Gastrocnemius medialis (tissue), 4 donors: ENCODE results near the gene UNC93B1. TPM values are rescaled to one million over a fixed set of nuclear protein-coding genes. Genes with fewer than 3 reads are reported as not detected.
"Not testable (repeated sequence)": the region's sequence is repeated elsewhere in the genome, so short reads cannot be mapped to it uniquely, and the experiment has no call there.

Experiments used
- ATAC-seq, 2 donors: fragments of 150-250 bp; one replicate each; pipeline ENCODE4 v1.9.1; 2016
- DNase-seq, 2 donors: peaks; one replicate each; pipeline ENCODE4 v3.0.0-alpha.2; 2019
- H3K27ac ChIP-seq, 4 donors: fragments of 200-600 bp; sonication (generic); 1 replicate in 1 of 4; 2 replicates in 3 of 4; pipeline ENCODE4 v1.5.1; 2016 to 2018; ENCODE audit warnings: mild to moderate bottlenecking in 2 of 4, moderate library complexity in 1 of 4
- H3K27me3 ChIP-seq, 3 donors: fragments of 200-600 bp; sonication (generic) in 2 of 3; 1 replicate in 1 of 3; 2 replicates in 2 of 3; pipeline versions ENCODE4 v1.5.1 to v1.6.0; 2016 to 2019; ENCODE audit warnings: mild to moderate bottlenecking in 1 of 3, moderate library complexity in 1 of 3
- H3K36me3 ChIP-seq, 2 donors: fragments of 200-600 bp; sonication (generic) in 1 of 2; one replicate each; pipeline ENCODE4 v1.5.1; 2017 to 2018
- H3K4me1 ChIP-seq, 2 donors: fragments of 200-600 bp; sonication (generic) in 1 of 2; one replicate each; pipeline ENCODE4 v1.5.1; 2016 to 2017; ENCODE audit warnings: mild to moderate bottlenecking in 2 of 2
- H3K4me3 ChIP-seq, 4 donors: fragments of 200-600 bp; sonication (generic) in 3 of 4; 1 replicate in 1 of 4; 2 replicates in 3 of 4; pipeline ENCODE4 v1.5.1; 2016 to 2019; ENCODE audit warnings: mild to moderate bottlenecking in 2 of 4
- H3K9me3 ChIP-seq, 3 donors: fragments of 200-600 bp; sonication (generic) in 2 of 3; 1 replicate in 1 of 3; 2 replicates in 2 of 3; pipeline ENCODE4 v1.5.1; 2016 to 2019
- POLR2A ChIP-seq, 2 donors: fragments of 450-650 bp; IDR thresholded peaks; one replicate each; pipeline ENCODE4 v1.6.1; 2017; ENCODE audit warnings: antibody characterized with exemption in 2 of 2, mild to moderate bottlenecking in 2 of 2, moderate library complexity in 2 of 2
- in situ Hi-C, 4 donors: fragments of 200-750 bp; cut with MboI; loops; one replicate each; pipeline versions ENCODE4 v1.15.0 to v1.8.0; 2017; ENCODE audit warnings: low sequenced_read_pairs in 4 of 4
- intact Hi-C: fragments of 100-400 bp; cut with DNase I; formaldehyde crosslinking; loops from one replicate; pipeline ENCODE4 v1.15.1; 2023; ENCODE audit warnings: low total_unique reads
- total RNA-seq, 4 donors: library from RNA; depleted of rRNA; stranded (reverse); fragments of >200 nt; gene quantifications; one replicate each; pipeline versions ENCODE4 v1.1.0 to v1.2.3, GENCODE V29; 2016
- TF ChIP-seq, protein P1 (sequence below), 5 experiments: fragments of 450-650 bp in 3 of 5; fragments of 200-600 bp in 2 of 5; sonication (generic) in 2 of 5; IDR thresholded peaks in 4 of 5; conservative IDR thresholded peaks in 1 of 5; 1 replicate in 4 of 5; 2 replicates in 1 of 5; pipeline ENCODE4 v1.5.1; 2016 to 2019; ENCODE audit warnings: antibody characterized with exemption in 5 of 5, mild to moderate bottlenecking in 3 of 5, moderate library complexity in 3 of 5

The UNC93B1 gene
- total RNA-seq, 4 donors from 2014 or later: 5.4 to 8.8 (median 6.4) TPM

DNA sequence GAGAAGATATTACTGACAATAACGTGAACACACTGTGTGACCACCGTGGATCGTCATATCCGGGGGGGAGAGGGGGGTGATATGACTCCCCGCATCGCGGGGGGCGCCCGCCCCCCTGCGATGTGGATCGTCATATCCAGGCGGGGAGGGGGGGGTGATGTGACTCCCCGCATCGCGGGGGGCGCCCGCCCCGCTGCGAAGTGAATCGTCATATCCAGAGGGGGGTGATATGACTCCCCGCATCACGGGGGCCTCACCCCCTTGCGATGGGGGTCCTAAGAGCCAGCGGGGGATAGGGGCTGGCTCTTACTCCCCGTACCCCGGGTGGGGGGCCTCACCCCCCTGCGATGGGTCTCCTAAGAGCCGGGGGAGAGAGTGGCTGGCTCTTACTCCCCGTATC is 19.9 kb downstream of the UNC93B1 start:
- no peaks in the 10 kb centered on the region for H3K4me1 ChIP-seq
- H3K9me3 ChIP-seq: no peaks in the 10 kb centered on the region
- ATAC-seq: no peak
- intact Hi-C loops (no loop called here), in situ Hi-C loops (no loop called here)
- TF ChIP-seq POLR2A (IDR thresholded peaks at IDR 0.05): no peak
- TF ChIP-seq, protein P1, sequence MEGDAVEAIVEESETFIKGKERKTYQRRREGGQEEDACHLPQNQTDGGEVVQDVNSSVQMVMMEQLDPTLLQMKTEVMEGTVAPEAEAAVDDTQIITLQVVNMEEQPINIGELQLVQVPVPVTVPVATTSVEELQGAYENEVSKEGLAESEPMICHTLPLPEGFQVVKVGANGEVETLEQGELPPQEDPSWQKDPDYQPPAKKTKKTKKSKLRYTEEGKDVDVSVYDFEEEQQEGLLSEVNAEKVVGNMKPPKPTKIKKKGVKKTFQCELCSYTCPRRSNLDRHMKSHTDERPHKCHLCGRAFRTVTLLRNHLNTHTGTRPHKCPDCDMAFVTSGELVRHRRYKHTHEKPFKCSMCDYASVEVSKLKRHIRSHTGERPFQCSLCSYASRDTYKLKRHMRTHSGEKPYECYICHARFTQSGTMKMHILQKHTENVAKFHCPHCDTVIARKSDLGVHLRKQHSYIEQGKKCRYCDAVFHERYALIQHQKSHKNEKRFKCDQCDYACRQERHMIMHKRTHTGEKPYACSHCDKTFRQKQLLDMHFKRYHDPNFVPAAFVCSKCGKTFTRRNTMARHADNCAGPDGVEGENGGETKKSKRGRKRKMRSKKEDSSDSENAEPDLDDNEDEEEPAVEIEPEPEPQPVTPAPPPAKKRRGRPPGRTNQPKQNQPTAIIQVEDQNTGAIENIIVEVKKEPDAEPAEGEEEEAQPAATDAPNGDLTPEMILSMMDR (IDR thresholded peaks at IDR 0.05 in 4 of 5, conservative IDR thresholded peaks at IDR 0.05 in 1 of 5): no peak
- no peak overlapping the region for H3K27ac ChIP-seq
- no peak for DNase-seq
- H3K36me3 ChIP-seq: no peaks in the 10 kb centered on the region
- no peak overlapping the region for H3K4me3 ChIP-seq
- H3K27me3 ChIP-seq: peaks cover 0 to 2% (median 0%) of the 10 kb centered on the region in 3 donors

DNA sequence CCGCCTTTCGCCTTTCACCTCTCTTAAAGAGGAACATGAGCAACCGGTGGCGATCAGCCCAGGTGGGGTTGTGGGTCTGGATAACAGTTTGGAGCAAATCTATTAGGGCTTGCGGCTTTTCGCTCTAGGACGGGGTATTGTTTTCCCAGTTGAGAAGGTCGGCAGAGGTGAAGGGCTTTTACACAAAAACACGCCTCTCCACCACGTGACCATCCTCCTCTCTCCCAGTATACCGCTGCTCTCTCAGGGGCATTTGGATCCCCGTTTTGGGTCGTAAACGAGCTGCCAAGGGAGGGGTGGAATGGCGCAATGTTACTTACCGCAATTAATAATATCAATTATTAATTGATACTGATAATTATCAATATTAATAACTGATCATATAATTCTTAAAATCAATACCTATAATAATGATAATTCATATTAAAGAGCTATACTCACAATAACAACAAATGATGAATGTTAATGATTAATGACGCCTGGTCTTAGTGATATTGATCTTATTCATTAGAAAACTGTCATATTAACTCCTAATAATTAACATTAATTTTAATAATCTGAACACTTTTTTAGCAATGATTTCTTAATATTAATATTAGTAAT is 21.5 kb downstream of the UNC93B1 start:
- H3K4me3 ChIP-seq, H3K27me3 ChIP-seq, ATAC-seq, in situ Hi-C loops, DNase-seq, H3K9me3 ChIP-seq, H3K4me1 ChIP-seq, H3K36me3 ChIP-seq, intact Hi-C loops, H3K27ac ChIP-seq: not testable (repeated sequence)

DNA sequence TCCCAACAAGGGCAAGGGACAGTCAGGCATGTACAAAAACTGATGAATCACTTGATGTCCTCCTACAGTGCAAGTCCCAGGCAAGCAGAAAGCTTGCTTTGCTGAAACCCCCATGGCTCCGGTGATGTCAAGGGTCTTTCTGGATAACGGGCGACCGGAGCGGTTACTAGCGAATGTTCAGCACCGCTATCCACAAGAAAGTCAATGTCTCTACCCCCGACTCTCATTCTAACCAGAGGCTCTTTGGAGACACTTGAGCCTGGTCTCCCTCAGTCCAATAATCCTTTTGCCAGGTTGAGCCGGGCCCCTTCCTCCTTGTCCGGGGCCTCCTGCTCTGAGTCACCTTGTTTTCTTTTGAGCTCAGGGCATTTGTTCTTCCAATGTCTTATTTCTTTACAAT is 22.7 kb downstream of the UNC93B1 start:
- intact Hi-C loops, H3K4me3 ChIP-seq, H3K27me3 ChIP-seq, H3K36me3 ChIP-seq, DNase-seq, H3K9me3 ChIP-seq, H3K27ac ChIP-seq, H3K4me1 ChIP-seq, ATAC-seq, in situ Hi-C loops: not testable (repeated sequence)

DNA sequence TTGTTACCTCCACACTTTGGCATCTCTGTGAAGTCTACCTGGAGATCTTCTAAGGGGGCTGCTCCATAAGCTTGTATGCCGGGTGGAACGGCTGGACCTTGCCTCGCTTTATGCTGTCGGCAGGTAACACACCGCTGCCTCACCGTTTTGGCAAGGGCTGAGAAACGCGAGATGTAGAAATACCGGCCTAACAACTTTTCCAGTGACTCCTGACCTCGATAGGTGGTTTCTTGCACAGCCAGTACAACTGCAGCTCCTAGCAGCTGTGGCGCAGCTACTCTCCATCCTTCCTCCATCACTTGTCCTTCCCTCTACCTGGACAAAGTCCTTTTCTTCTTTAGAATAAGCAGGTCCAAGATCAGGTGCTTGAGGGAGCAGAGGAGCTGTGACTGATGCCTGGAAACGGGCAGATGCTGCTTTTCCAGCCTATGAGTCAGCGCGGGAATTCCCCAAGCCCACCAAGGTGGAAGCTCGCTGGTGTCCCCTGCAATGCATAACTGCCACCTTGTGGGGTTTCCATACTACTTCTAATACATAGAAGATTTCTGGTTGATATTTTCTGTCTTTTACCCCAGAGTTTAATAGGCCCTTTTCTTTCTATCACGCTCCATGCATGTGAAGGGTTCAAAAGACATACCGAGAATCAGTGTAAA is 25.0 kb downstream of the UNC93B1 start:
- H3K9me3 ChIP-seq, H3K4me1 ChIP-seq, ATAC-seq, intact Hi-C loops, H3K36me3 ChIP-seq, H3K4me3 ChIP-seq, H3K27me3 ChIP-seq, DNase-seq, in situ Hi-C loops, H3K27ac ChIP-seq: not testable (repeated sequence)

DNA sequence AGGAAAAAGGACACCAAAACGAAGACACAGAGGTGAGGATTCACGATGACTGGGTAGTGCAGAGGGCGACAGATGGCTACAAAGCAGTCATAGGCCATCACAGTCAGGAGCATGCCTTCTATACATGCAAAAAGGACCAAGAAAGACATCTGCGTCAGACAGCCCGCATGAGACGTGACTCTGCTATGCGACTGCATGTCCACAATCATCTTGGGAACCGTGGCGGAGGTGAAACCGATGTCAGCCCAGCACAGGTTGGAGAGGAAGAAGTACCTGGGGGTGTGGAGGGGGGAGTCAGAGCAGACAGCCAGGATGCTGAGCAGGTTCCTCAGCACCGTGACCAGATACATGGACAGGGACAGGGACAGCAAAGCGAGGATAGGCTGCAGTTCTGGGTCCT is 29.2 kb downstream of the UNC93B1 start:
- DNase-seq, ATAC-seq, H3K27ac ChIP-seq: not testable (repeated sequence)

DNA sequence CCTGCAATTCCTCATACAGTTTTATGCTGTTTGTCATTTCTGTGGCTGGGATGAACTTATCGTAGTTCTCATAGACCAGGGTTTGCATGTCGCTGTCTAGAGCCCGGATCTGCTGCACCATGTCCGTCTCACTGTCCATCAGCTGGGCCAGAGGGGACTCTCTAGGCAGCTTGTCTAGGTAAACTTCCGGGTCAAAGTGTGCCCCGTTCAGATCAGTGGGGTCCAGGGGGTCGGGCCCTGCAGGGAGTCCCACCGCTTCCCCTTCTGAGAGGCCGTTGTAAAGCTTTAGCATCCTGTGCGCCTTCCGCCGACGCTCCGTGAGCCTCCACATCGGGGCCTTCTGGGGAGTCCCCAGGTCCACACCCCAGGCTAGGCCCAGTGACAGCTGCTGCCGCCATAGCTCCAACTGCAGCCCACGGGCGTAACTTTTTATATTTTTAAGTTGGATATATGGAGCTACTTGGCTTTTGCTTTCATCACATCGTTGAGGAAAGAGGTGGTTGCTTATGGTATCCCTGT is 38.0 kb downstream of the UNC93B1 start:
- ATAC-seq, H3K27me3 ChIP-seq, DNase-seq, intact Hi-C loops, H3K4me1 ChIP-seq, H3K9me3 ChIP-seq, H3K4me3 ChIP-seq, H3K27ac ChIP-seq, in situ Hi-C loops, H3K36me3 ChIP-seq: not testable (repeated sequence)

More for the DNA sequence above, 29.2 kb downstream of the UNC93B1 start:
- in situ Hi-C loops, H3K27me3 ChIP-seq, H3K4me1 ChIP-seq, H3K36me3 ChIP-seq, intact Hi-C loops, H3K9me3 ChIP-seq, H3K4me3 ChIP-seq: not testable (repeated sequence)

DNA sequence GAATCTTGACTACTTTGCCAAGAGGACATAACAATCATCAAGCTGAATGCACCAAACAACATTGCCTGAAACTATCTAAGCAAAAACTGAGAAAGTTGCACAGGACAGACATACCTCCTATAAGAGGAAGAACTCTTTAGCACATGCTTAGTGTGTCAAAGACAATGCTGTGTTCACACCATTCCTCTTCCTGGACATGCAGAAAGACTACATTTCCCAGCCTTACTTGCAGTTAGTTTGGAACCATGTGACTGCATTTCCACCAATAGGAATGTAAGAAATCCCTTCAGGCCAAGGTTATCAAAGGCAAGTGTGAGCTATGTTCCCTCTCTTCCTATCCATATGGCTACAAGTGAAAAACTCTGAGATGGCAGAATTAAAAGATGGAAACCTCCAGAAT is 39.2 kb downstream of the UNC93B1 start:
- H3K4me3 ChIP-seq, H3K27me3 ChIP-seq, H3K4me1 ChIP-seq, intact Hi-C loops, in situ Hi-C loops, H3K9me3 ChIP-seq, H3K27ac ChIP-seq, ATAC-seq, DNase-seq, H3K36me3 ChIP-seq: not testable (repeated sequence)

DNA sequence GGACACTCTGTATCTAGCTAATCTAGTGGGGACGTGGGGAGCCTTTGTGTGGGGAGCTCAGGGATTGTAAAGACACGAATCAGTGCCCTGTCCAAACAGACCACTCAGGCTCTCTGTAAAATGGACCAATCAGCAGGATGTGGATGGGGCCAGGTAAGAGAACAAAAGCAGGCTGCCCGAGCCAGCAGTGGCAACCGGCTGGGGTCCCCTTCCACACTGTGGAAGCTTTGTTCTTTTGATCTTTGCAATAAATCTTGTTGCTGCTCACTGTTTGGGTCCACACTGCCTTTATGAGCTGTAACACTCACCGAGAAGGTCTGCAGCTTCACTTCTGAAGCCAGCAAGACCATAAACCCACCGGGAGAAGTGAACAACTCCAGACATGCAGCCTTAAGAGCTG is 40.0 kb downstream of the UNC93B1 start:
- in situ Hi-C loops, H3K36me3 ChIP-seq, H3K9me3 ChIP-seq, H3K27ac ChIP-seq, ATAC-seq, intact Hi-C loops, H3K4me3 ChIP-seq, H3K27me3 ChIP-seq, DNase-seq, H3K4me1 ChIP-seq: not testable (repeated sequence)

DNA sequence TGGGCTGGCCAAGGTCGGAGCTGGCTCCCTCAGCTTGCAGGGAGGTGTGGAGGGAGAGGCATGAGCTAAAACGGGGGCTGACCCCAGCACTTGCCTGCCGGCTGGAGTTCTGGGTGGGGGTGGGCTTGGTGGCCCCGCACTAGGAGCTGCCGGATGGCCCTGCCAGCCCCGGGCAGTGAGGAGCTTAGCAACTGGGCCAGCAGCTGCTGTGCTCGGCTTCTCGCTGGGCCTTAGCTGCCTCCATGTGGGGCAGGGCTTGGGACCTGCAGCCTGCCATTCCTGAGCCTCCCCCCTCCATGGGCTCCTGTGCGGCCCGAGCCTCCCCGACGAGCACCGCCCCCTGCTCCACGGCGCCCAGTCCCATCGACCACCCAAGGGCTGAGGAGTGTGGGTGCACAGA is 40.7 kb downstream of the UNC93B1 start:
- in situ Hi-C loops, intact Hi-C loops, ATAC-seq: not testable (repeated sequence)

DNA sequence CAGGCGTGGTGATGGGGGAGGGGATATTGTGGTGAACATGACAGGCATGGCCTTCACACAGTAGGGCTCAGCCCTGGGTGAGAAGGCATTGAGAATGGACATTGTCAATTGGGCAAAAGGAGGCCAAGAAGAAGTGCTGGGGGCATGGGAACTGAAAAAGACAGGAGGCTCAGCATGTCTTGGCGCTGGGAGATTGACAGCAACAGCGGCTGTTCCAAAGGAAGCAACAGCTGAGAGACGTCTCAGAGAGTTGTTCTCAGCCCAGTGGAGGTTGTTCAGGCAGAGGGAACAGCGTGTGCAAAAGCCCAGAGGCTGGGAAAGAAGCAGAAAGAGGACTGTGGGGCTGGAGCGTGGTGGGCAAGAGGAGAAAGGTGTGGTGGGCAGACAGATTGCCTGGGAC is 47.7 kb downstream of the UNC93B1 start:
- H3K9me3 ChIP-seq, intact Hi-C loops, H3K36me3 ChIP-seq, H3K4me3 ChIP-seq, H3K4me1 ChIP-seq, H3K27me3 ChIP-seq, H3K27ac ChIP-seq, in situ Hi-C loops, ATAC-seq, DNase-seq: not testable (repeated sequence)

More for the DNA sequence above, 40.7 kb downstream of the UNC93B1 start:
- not testable (repeated sequence) for H3K36me3 ChIP-seq, H3K27me3 ChIP-seq, H3K4me1 ChIP-seq, DNase-seq, H3K27ac ChIP-seq, H3K9me3 ChIP-seq, H3K4me3 ChIP-seq
